Stimulated activated CD8-positive, alpha-beta memory T cell treated with anti-CD3 and anti-CD28 coated beads, Interleukin-15, amount 100 ng/mL, for 24 hours (primary cell): ENCODE measurements around the gene MRPS12.
A peak's percentile ranks its signal among the peaks of the same experiment; 100 is the strongest.

ENCODE experiments used
- DNase-seq: peaks from one replicate; pipeline ENCODE4 v3.0.0-alpha.2; 2020; ENCODE audit warnings: low read depth

Gene MRPS12

GRCh38 chr19:38911388-38912001 lies 19.2 kb upstream of the MRPS12 start:
- no peak for DNase-seq

GRCh38 chr19:38912600-38913514 lies 17.9 kb upstream of the MRPS12 start:
- DNase-seq: no peak

GRCh38 chr19:38913958-38914357 lies 16.8 kb upstream of the MRPS12 start:
- DNase-seq: no peak

DNA sequence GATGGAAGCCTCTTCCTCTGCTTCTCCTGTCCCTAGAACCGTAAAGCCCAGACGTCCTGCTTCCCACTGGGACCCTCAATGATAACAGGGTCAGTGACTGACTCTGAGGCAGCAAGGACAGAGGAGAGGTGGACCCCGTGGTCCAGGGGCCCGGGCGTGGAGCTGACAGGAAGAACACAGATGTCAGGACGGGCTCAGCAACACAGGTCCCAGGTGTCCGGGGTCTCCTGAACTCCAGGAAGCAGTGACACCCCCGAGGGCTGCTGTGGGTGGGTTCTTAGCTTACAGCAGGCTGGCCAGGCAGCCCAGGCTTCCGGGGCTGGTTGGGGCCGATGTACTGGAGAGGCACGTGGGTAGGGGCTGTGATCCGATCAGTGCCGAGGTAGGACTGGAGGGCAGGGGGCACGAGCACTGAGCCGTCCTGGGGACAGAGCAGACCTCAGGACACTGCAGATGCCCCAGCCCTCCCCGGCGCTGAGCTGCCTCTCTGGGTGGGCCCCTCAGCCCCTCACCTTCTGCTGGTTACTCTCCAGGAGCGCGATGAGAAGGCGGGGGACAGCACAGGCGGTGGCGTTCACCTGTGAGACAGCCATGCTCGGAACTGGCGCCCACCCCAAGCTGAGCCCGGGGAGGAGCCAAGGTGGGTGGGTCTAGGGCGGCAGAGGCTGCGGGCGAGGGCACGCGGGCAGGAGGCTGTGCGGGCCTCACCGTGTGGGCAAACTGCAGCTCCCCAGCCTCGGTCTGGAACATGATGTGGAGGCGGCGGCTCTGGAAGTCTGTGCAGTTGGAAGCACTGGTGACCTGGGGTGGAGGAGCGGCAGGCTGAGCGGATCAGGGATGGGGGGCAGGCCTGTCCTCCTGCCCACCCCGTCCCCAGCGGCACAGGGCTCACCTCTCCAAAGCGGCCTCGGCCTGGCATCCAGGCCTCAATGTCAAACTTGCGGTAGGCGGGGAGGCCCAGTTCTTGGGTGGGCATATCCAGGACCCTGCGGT lies 15.1 kb upstream of the MRPS12 start:
- DNase-seq: no peak

- no peak for DNase-seq
These were observed 13.2 kb upstream of the MRPS12 start for GRCh38 chr19:38917516-38917915.

DNA sequence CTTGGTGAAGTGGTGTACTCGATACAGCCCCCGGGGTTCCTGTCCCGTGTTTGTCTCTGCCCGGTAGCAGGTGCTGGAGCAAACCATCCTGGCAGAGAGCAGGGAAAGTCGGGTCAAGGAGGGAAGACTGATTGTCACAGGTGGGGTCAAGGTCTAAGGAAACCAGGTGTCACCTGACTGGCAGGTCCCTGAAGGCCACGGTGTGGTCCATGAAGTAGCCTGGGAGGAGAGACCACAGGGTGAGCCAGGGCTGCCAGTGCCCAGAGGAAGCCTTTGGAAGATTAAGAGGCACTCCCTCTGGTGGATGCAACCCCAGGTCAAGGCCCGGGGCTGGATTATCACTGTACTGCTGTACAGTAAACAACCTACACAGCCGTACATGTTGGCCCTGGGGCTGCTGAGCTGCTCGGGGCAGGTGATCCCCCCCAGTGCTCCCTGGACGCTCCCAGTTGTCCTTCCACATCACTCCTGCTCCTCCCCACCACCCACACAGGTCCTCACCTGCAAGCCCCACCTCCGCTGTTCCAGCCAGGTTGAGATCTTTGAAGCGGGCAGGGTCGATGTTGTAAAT lies 12.7 kb upstream of the MRPS12 start:
- DNase-seq: no peak

- DNase-seq: no peak
These were observed 12.2 kb upstream of the MRPS12 start for GRCh38 chr19:38918526-38918925.

DNA sequence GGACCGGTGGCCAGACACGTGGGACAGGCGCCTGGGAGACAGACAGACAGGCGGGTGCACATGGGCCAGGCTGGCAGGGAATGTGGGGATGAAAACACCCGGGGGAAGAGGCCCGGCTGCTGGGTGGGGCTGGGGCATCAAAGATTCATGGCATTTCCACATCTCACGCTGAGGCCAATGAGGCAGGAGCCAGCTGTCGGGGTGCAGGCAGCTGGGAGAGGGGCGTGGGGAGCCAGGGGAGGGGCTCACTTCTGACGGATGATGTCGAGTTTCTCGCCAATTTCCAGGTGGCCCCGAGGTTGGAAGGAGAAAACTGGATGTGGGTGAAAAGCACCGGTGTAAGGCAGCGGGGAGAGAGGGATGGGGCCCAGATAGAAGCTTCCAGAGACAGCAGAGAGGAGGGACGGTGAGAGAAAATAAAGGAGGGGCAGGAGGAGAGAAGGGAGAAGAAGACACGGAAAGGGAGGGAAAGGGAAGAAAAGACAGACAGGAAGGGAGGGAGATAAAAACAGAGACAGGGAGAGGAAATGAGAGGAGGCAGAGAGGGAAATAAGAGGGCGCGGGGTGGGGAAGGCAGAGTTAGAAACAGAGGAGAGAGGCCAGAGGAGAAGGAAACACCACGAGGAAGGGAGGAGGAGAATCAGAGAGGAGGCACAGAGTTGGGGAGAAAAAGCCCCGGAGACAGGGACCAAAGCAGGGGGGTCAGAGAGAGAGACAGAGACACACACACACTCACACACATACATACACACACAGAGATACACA lies 10.7 kb upstream of the MRPS12 start:
- DNase-seq: no peak

DNA sequence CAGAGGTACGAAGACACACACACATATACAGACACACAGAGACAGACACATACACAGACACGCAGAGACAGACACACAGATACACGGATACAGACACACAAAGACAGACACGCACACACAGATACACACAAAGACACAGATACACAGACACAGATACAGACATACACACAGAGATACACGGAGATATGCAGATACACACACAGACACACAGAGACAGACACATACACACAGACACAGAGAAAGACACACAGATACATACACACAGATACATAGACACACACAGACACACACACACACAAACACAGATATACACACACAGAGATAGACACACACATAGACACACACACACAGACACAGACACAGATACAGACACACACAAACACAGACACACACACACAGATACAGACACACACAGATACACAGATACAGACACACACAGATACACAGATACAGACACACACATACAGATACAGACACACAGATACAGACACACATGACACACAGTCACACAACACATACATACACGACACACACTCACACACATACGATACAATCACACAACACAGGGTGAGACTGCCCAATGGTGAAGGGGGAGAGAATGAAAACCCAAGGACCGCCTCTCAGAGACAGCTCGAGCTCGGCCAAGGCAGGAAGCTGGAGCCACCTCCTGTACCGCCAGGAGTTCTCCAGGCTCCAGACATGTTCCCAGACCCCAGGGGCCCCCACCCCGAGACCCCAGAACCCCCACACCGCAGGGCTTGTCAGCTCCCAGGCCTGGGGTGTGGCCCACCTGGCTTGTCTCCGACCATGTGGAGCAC lies 9.9 kb upstream of the MRPS12 start:
- no peak for DNase-seq

GRCh38 chr19:38921420-38922274 lies 9.1 kb upstream of the MRPS12 start:
- no peak for DNase-seq

DNA sequence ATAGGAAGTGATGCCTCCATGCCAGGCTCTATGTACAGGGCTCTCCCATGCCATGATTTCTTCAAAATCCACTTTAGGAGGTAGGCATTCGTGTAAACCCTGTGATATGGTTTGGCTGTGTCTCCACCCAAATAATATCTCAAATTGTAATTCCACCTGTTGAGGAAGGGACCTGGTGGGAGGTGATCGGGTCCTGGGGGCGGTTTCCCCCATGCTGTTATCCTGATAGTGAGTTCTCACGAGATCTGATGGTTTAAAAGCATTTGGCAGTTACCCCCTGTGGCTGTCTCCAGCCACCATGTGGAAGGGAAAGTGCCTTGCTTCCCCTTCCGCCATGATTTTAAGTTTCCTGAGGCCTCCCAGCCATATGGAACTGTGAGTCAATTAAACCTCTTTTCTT lies 8.3 kb upstream of the MRPS12 start:
- DNase-seq: no peak

DNA sequence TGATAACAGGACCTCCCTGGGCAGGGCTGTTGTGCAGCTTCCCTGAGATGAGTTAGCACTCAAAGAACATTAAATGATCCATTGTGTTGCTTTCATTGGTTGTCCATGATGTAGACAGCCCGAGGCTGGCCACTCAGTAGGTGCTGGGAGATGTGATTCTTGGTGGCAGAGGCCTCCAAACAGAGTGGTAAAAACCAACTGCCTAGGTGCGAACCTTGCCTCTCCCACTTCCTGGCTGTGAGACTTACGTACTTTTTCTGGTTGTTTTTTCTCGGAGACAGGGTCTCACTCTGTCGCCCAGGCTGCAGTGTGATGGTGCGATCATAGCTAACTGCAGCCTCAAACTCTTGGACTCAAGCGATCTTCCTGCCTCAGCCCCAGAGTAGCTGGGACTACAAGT lies 6.4 kb upstream of the MRPS12 start:
- DNase-seq: no peak

GRCh38 chr19:38928391-38929001 lies 2.2 kb upstream of the MRPS12 start:
- no peak for DNase-seq

DNA sequence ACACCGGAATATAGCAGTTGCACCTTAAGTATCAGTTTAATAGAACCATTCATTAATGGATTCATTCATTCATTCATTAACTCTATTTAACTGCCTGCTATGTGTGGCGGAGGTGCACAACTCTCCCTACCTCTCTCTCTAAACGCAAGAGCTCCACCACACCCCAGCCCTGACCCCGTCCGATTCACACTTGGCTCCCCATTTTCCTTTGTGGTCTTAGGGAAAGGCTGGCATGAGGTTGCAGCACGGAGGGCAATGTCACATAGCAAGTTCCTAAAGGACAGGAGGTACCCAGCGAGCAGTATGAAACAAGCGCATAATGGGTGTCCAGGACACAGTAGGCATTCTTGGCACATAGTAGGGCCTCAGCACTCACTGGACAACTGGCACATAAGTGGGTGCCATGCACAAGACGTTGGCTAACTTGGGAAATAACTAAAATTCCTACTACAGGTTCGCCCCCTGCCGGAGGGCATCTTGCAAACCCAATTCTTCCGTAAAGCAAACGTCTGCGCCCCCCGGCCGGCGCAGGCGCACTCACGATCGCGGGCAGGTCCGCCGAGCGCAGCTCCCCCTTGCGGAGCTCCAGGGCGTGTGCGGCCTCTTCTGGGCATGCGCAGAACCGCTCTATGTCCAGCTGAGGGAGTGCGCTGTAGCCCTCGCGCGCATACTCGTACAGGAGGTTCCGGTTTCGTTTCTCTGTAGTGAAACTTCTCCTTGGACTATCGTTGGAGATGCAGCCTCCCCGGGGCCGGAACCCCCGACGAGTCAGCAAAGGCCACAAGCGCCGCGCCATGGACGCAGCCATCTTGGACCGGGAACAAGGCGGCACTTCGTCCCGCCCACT lies 592 bp upstream of the MRPS12 start, which contains the start of gene SARS2:
Gene SARS2 (minus strand): TSS at position 835 of the 847 bp plus-strand sequence. CDS start 27 bp downstream, at position 808.
- peak; percentile 88 for DNase-seq

- no peak for DNase-seq
These were observed 713 bp downstream of the MRPS12 start for GRCh38 chr19:38931521-38931793.

- no peak for DNase-seq
These were observed 1.9 kb downstream of the MRPS12 start for GRCh38 chr19:38932425-38933179.

GRCh38 chr19:38933544-38933943 lies 2.8 kb downstream of the MRPS12 start:
- DNase-seq: no peak
